Measurements from ENCODE around the gene VPS13A. TPM values are rescaled to one million over a fixed set of nuclear protein-coding genes. Genes with fewer than 3 reads are reported as not detected.

VPS13A gene
- total RNA-seq, 4 donors from 2014 or later: 22.5 to 58.9 (median 39.0) TPM

DNA sequence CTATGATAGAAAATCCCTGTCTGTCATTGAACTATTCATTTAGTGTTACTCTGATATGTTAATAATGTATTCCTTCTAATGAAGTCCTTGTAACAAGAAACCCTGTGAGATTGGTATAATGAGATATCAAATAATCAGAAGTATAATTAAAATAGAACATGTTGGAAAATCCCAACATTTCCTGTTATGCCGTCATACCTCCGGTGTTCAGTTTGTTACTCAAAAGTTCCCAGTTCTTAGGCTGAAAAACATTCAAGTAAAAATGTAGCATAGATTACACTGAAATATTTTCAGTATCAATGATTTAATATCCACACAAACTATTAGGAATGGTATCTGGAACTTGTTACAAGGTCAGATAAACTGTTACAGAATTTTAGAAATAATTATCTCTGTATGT is 243.3 kb downstream of the VPS13A start:
- no peaks in the 10 kb centered on the region for H3K27me3 ChIP-seq
- DNase-seq: no peak
- H3K4me1 ChIP-seq: no peaks in the 10 kb centered on the region
- no peaks in the 10 kb centered on the region for H3K36me3 ChIP-seq
- intact Hi-C loops (cut with DNase I; ENCODE audit: low total_unique reads): no loop called here
- no peak overlapping the region for H3K4me3 ChIP-seq
- H3K9me3 ChIP-seq: no peaks in the 10 kb centered on the region
- TF ChIP-seq, protein P1, sequence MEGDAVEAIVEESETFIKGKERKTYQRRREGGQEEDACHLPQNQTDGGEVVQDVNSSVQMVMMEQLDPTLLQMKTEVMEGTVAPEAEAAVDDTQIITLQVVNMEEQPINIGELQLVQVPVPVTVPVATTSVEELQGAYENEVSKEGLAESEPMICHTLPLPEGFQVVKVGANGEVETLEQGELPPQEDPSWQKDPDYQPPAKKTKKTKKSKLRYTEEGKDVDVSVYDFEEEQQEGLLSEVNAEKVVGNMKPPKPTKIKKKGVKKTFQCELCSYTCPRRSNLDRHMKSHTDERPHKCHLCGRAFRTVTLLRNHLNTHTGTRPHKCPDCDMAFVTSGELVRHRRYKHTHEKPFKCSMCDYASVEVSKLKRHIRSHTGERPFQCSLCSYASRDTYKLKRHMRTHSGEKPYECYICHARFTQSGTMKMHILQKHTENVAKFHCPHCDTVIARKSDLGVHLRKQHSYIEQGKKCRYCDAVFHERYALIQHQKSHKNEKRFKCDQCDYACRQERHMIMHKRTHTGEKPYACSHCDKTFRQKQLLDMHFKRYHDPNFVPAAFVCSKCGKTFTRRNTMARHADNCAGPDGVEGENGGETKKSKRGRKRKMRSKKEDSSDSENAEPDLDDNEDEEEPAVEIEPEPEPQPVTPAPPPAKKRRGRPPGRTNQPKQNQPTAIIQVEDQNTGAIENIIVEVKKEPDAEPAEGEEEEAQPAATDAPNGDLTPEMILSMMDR (IDR thresholded peaks at IDR 0.05): no peak
- no peak for TF ChIP-seq POLR2A (IDR thresholded peaks at IDR 0.05)
- no peak overlapping the region for H3K27ac ChIP-seq

DNA sequence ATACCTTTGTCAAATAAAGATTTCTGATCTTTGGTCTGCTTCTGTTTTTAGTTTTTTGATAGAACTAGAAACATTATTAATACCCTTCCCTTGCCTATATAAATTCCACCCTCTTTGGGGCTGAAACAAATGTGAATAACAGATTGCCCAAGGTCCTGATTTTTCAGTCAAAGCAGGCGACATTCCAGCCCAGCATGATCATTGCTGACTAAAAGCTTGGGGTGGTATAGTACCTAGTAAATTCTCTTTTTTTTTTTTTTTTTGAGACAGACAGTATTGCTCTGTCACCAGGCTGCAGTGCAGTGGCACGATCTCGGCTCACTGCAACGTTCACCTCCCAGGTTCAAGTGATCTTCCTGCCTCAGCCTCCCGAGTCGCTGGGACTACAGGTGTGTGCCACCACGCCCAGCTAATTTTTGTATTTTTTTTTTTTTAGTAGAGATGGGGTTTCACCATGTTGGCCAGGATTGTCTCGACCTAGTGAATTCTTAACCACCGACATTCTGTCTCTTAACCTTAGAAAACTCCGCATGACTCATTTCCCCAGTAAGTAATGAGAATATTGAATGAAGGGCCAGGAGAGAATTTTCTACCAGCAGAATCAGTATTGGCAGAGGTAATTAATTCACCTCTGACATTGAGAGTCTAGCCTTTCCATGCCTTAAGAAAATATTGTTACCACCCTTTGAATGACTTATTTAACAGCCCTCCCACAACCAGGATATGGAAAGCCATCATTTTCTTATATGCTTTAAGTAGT is 244.4 kb downstream of the VPS13A start:
- no peaks in the 10 kb centered on the region for H3K4me1 ChIP-seq
- no peaks in the 10 kb centered on the region for H3K9me3 ChIP-seq
- no peak overlapping the region for H3K4me3 ChIP-seq
- TF ChIP-seq, protein P1 (IDR thresholded peaks at IDR 0.05): no peak
- no peak for TF ChIP-seq POLR2A (IDR thresholded peaks at IDR 0.05)
- H3K36me3 ChIP-seq: no peaks in the 10 kb centered on the region
- DNase-seq: no peak
- intact Hi-C loops (cut with DNase I; ENCODE audit: low total_unique reads): no loop called here
- no peak overlapping the region for H3K27ac ChIP-seq
- no peaks in the 10 kb centered on the region for H3K27me3 ChIP-seq

DNA sequence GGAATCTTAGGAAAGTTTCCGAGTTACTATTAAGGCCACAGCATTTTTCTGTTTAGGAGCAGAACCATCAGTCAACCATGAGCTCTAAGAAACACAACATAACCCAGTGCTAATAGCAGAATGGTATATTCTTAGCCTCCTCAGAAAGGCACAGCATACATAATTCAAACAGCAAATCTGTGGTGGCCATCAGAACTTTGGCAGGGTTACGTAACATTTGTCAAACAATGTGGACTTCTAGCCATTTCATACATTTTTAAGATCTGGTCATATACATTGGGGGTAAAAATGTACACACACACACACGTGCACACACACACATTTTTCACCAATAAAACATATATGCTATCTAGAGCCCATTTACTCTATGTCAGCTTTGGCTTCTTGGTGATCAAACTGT is 245.6 kb downstream of the VPS13A start:
- H3K9me3 ChIP-seq: no peaks in the 10 kb centered on the region
- no peak for TF ChIP-seq POLR2A (IDR thresholded peaks at IDR 0.05)
- TF ChIP-seq, protein P1 (IDR thresholded peaks at IDR 0.05): no peak
- no peaks in the 10 kb centered on the region for H3K27me3 ChIP-seq
- no peaks in the 10 kb centered on the region for H3K36me3 ChIP-seq
- no peaks in the 10 kb centered on the region for H3K4me1 ChIP-seq
- intact Hi-C loops (cut with DNase I; ENCODE audit: low total_unique reads): no loop called here
- DNase-seq: no peak
- no peak overlapping the region for H3K4me3 ChIP-seq
- H3K27ac ChIP-seq: no peak overlapping the region

DNA sequence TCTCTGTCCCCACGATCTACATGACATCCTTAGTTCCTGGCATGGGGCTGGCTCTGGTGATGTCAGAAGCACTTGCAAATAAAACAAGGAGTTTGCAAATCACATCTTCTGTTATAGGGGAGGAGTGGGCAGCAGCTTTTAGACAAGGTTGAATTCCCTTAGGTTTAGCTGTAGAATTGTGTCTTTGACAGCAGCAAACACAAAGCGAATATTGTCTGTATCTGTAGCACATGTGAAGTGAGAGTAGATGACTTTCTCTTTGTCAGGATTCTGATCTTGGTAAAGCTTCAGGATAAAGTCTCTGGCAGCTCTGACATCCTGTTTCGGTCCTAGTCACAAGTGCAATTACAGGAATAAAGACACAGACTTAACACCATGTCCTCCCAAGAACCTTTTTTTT is 246.5 kb downstream of the VPS13A start:
- intact Hi-C loops (cut with DNase I; ENCODE audit: low total_unique reads): no loop called here
- TF ChIP-seq POLR2A (IDR thresholded peaks at IDR 0.05): no peak
- TF ChIP-seq, protein P1 (IDR thresholded peaks at IDR 0.05): no peak
- Histone ChIP-seq H3K9me3 (no peaks in the 10 kb centered on the region), H3K27ac (no peak overlapping the region), H3K4me3 (no peak overlapping the region), H3K4me1 (no peaks in the 10 kb centered on the region), H3K27me3 (no peaks in the 10 kb centered on the region), H3K36me3 (no peaks in the 10 kb centered on the region)
- no peak for DNase-seq

DNA sequence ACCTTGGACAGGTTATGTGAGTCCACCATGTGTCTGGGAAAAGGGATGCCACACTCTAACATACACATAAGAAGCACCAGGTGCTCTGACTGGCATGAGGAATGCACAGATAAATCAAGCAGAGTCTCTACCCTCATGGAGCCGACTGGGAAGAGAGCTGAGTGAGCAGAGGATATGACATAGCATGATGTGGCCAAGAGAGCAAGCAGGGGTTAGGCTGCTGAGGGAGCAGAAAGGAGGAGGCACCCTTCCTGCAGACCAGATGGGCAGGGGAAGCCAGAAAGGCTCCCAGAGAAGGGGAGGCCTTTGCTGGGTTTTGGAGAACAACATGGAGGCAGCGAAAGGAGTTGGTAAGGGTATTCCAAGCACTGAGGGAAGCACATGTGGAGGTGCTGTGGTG is 247.7 kb downstream of the VPS13A start:
- H3K27me3 ChIP-seq: no peaks in the 10 kb centered on the region
- H3K9me3 ChIP-seq: no peaks in the 10 kb centered on the region
- no peak overlapping the region for H3K27ac ChIP-seq
- no peak for DNase-seq
- H3K36me3 ChIP-seq: no peaks in the 10 kb centered on the region
- intact Hi-C loops (cut with DNase I; ENCODE audit: low total_unique reads): no loop called here
- TF ChIP-seq POLR2A (IDR thresholded peaks at IDR 0.05): no peak
- TF ChIP-seq, protein P1 (IDR thresholded peaks at IDR 0.05): no peak
- H3K4me1 ChIP-seq: no peaks in the 10 kb centered on the region
- H3K4me3 ChIP-seq: no peak overlapping the region

All from uterus (tissue), 4 donors.